ENCODE measurements around the gene SND1. TPM values are rescaled to one million over a fixed set of nuclear protein-coding genes. Genes with fewer than 3 reads are reported as not detected.
"Not testable (repeated sequence)": the region's sequence is repeated elsewhere in the genome, so short reads cannot be mapped to it uniquely, and the experiment has no call there.

The SND1 gene
- total RNA-seq, 4 donors from 2014 or later: 84.2 to 98.8 (median 93.4) TPM

DNA sequence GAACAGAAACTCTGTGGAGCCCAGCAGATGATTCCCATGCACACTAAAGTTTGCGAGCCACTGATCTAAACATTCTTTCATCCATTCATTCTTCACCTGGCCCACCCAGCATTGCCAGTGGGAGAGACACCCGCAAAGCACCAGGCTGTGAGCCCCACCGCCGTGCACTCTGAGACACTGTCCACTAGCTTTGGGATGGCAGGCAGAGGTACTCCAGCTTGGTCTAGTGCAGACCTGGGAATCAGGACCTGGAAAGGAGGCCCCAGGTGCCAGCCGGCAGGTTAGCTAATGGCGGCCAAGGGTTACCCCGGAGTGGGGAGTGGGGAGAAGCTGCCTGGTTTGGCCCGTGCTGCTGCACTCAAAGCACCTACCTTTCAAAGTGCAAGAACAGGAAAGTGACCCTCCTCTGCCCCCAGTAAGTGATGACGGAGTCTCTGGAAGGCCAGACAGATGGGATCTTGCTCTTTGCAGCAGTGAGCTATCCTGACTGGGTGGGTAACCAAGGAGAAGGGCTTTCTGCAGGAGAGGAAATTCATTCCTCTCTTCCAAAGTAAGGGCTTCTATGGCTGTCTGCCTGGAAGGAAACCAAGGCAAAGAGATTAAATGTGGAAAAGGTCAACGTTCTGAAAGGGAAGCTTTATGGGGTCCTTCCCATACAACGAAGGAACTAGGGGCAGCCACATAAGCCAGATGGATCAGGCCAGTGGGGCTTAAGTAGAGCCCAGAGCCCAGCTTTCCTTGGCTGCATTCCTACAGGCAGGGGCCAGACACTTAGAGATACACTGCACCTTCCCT lies 453.4 kb downstream of the SND1 start:
- DNase-seq: no peak
- Histone ChIP-seq H3K27ac (no peak overlapping the region), H3K36me3 (no peaks in the 10 kb centered on the region), H3K27me3 (peaks cover 0 to 61% (median 5%) of the 10 kb centered on the region in 4 donors), H3K4me1 (peaks cover 0 to 28% (median 16%) of the 10 kb centered on the region in 3 donors), H3K4me3 (no peak overlapping the region), H3K9me3 (no peaks in the 10 kb centered on the region)
- WGBS, 2 donors: 72 to 75% methylated on average over 4 of the region's 11 CpGs
- no peak for TF ChIP-seq POLR2A (IDR thresholded peaks at IDR 0.05)
- no peak for TF ChIP-seq CTCF (IDR thresholded peaks at IDR 0.05)
- intact Hi-C loops (cut with DNase I): no loop called here

DNA sequence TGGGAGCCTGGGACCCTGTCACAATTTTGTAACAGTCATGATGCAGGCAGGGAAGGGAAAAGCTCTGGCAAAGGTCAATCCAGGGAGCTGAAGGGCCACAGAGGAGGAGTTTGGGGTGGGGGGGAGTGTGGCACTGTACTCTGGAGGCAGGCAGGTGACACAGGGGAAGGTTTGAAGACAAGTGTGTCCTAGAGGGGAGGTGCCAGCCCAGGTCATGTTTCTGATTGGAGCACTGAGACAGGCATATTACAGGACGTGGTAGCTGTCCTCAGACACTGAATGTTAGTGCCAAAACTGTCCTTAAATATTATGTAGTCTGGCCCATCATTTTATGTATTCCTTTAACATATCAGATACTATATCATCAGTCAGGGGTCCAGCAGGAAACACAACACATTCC lies 454.8 kb downstream of the SND1 start:
- no peak overlapping the region for H3K27ac ChIP-seq
- no peaks in the 10 kb centered on the region for H3K9me3 ChIP-seq
- H3K4me1 ChIP-seq: peaks cover 0 to 28% (median 16%) of the 10 kb centered on the region in 3 donors
- no peaks in the 10 kb centered on the region for H3K36me3 ChIP-seq
- H3K4me3 ChIP-seq: no peak overlapping the region
- WGBS, 2 donors: 45% methylated on average over 1 of the region's 1 CpG; no CpG with 5 or more reads in 1 of the 2 donors
- DNase-seq: no peak
- no peak for TF ChIP-seq CTCF (IDR thresholded peaks at IDR 0.05)
- TF ChIP-seq POLR2A (IDR thresholded peaks at IDR 0.05): no peak
- peaks cover 0 to 61% (median 5%) of the 10 kb centered on the region in 4 donors for H3K27me3 ChIP-seq
- intact Hi-C loops (cut with DNase I): no loop called here

GRCh38 chr7:128107516-128107915 lies 455.5 kb downstream of the SND1 start:
- H3K27me3 ChIP-seq: peaks cover 0 to 56% (median 5%) of the 10 kb centered on the region in 4 donors
- H3K36me3 ChIP-seq; H3K9me3 ChIP-seq; intact Hi-C loops (cut with DNase I); H3K27ac ChIP-seq; DNase-seq; H3K4me3 ChIP-seq: not testable (repeated sequence)
- WGBS, 2 donors: 80 to 87% methylated on average over 11 to 12 of the region's 12 CpGs
- peaks cover 0 to 34% (median 16%) of the 10 kb centered on the region in 3 donors for H3K4me1 ChIP-seq

- Histone ChIP-seq H3K4me1 (peaks cover 0 to 39% (median 16%) of the 10 kb centered on the region in 3 donors), H3K9me3 (no peaks in the 10 kb centered on the region), H3K27ac (no peak overlapping the region), H3K27me3 (peaks cover 0 to 51% (median 5%) of the 10 kb centered on the region in 4 donors), H3K36me3 (no peaks in the 10 kb centered on the region), H3K4me3 (no peak overlapping the region)
- 66 to 75% methylated on average over 2 of the region's 7 CpGs for WGBS, 2 donors
- TF ChIP-seq CTCF (IDR thresholded peaks at IDR 0.05) (no peak), POLR2A (IDR thresholded peaks at IDR 0.05) (no peak)
- intact Hi-C loops (cut with DNase I): no loop called here
- DNase-seq: no peak
Measured at GRCh38 chr7:128108129-128108528, 456.1 kb downstream of the SND1 start.

- no peak for DNase-seq
- 37 to 45% methylated on average over 10 of the region's 11 CpGs for WGBS, 2 donors
- Histone ChIP-seq H3K4me3 (no peak overlapping the region), H3K27ac (no peak overlapping the region), H3K27me3 (peaks cover 0 to 46% (median 2%) of the 10 kb centered on the region in 4 donors), H3K9me3 (no peaks in the 10 kb centered on the region), H3K4me1 (peaks cover 0 to 32% (median 11%) of the 10 kb centered on the region in 3 donors), H3K36me3 (no peaks in the 10 kb centered on the region)
- no peak for TF ChIP-seq CTCF (IDR thresholded peaks at IDR 0.05)
- TF ChIP-seq POLR2A (IDR thresholded peaks at IDR 0.05): no peak
- intact Hi-C loops (cut with DNase I): no loop called here
Measured at GRCh38 chr7:128108641-128109423, 456.8 kb downstream of the SND1 start.

DNA sequence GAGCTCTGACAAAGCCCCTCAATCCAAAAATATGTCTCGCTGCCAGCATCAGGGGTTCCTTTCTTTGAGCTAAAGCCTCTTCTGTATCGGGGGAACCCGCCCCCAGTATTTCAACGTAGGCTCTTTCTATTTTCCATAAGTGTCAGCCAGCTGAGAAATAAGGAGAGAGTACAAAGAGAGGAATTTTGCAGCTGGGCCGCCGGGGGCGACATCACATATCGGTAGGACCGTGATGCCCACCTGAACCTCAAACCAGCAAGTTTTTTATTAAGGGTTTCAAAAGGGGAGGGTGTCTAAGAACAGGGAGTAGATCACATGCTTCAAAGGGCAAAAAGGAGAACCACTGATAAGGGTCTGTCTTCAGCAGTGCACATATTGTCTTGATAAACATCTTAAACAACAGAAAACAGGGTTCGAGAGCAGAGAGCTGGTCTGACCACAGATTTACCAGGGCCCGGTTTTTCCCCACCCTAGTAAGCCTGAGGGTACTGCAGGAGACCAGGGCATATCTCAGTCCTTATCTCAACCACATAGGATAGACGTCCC lies 457.5 kb downstream of the SND1 start:
- H3K27me3 ChIP-seq: peaks cover 0 to 41% (median 0%) of the 10 kb centered on the region in 4 donors
- H3K9me3 ChIP-seq; H3K4me3 ChIP-seq; H3K36me3 ChIP-seq; DNase-seq; H3K27ac ChIP-seq; intact Hi-C loops (cut with DNase I): not testable (repeated sequence)
- H3K4me1 ChIP-seq: peaks cover 0 to 25% (median 5%) of the 10 kb centered on the region in 3 donors
- WGBS, 2 donors: 69 to 73% methylated on average over 4 to 12 of the region's 12 CpGs

Measured in esophagus squamous epithelium (tissue), 5 donors.